HepG2 (cell line): ENCODE results near the gene UPK1B. TPM values are rescaled to one million over a fixed set of nuclear protein-coding genes. Genes with fewer than 3 reads are reported as not detected.

Experiments used
- ATAC-seq: fragments of 200-7000 bp; cut with Tn5 transposase; 3 replicates; pipeline ENCODE4 v1.9.1; 2020; ENCODE audit warnings: mild to moderate bottlenecking, moderate library complexity
- BruUV-seq: library from RNA; stranded (reverse); fragments of 400-500 nt; replicated peaks from 2 replicates; lab custom pipeline; 2021; lab: Mats Ljungman, UMichigan
- CTCF ChIA-PET: fragments of 300-600 bp; formaldehyde crosslinking; extraction: SDS; loops from one replicate; lab custom pipeline; 2021; ENCODE audit warnings: low total read pairs, inconsistent platforms, low intra/inter-chr PET ratio; lab: Yijun Ruan, JAX
- POLR2A ChIA-PET: fragments of 350-600 bp; sonication (Branson Sonifier 250); formaldehyde crosslinking; loops from one replicate; lab custom pipeline; 2020; ENCODE audit warnings: antibody characterized with exemption, inconsistent platforms; lab: Yijun Ruan, JAX
- DNase-seq: peaks from one replicate; pipeline ENCODE4 v3.0.0-alpha.2; 2015; ENCODE audit warnings: low spot score
- FAIRE-seq: peaks from 3 replicates; lab custom pipeline; 2011; peaks lifted over from hg19 to GRCh38; lab: Jason Lieb, UNC
- H2AFZ ChIP-seq: one replicate; pipeline ENCODE4 v1.6.1; 2011; ENCODE audit warnings: low read length, inconsistent platforms
- H3K27ac ChIP-seq: fragments of 300-600 bp; 3 replicates; pipeline ENCODE4 v1.8.0; 2011; ENCODE audit warnings: mixed run types, mild to moderate bottlenecking, mixed read lengths, low read length, inconsistent platforms; ENCODE audit not compliant: insufficient read depth; ENCODE audit errors: extremely low read length
- H3K27me3 ChIP-seq, 2 experiments: fragments of 200-600 bp in 1 of 2; 2 replicates in 1 of 2; 3 replicates in 1 of 2; pipeline versions ENCODE4 v1.6.0 to v1.8.0; 2011; ENCODE audit warnings: low read length in 2 of 2, mild to moderate bottlenecking in 2 of 2, moderate library complexity in 2 of 2, inconsistent platforms in 1 of 2; ENCODE audit not compliant: insufficient read depth in 2 of 2, control insufficient read depth in 1 of 2
- H3K36me3 ChIP-seq, 2 experiments: fragments of 200-600 bp in 1 of 2; replicated peaks in 1 of 2; 2 replicates in 1 of 2; 3 replicates in 1 of 2; pipeline versions ENCODE4 v1.5.1 to v1.8.0; 2011; ENCODE audit warnings: low read length in 2 of 2, inconsistent platforms in 1 of 2; ENCODE audit not compliant: insufficient read depth in 2 of 2, control insufficient read depth in 1 of 2
- H3K4me1 ChIP-seq: 2 replicates; pipeline ENCODE4 v1.5.1; 2012; ENCODE audit warnings: low read length, inconsistent platforms; ENCODE audit not compliant: insufficient read depth
- H3K4me2 ChIP-seq: 2 replicates; pipeline ENCODE4 v1.6.0; 2011; ENCODE audit warnings: low read depth, low read length, inconsistent platforms
- H3K4me3 ChIP-seq, 3 experiments: fragments of 200-600 bp in 1 of 3; sonication (generic), shearing (Covaris generic) in 1 of 3; replicated peaks in 1 of 3; 2 replicates each; pipeline ENCODE4 v1.5.1; 2011 to 2016; ENCODE audit warnings: low read length in 3 of 3, inconsistent platforms in 2 of 3, low read depth in 2 of 3, mild to moderate bottlenecking in 2 of 3, control low read depth in 1 of 3, mixed read lengths in 1 of 3; ENCODE audit not compliant: insufficient read depth in 1 of 3
- H3K79me2 ChIP-seq: one replicate; pipeline ENCODE4 v1.6.1; 2011; ENCODE audit warnings: low read length, inconsistent platforms; ENCODE audit not compliant: insufficient read depth
- H3K9ac ChIP-seq: 2 replicates; pipeline ENCODE4 v1.6.0; 2011; ENCODE audit warnings: mild to moderate bottlenecking, low read depth, low read length, inconsistent platforms; ENCODE audit not compliant: insufficient read depth
- H3K9me3 ChIP-seq: 2 replicates; pipeline ENCODE4 v1.5.1; 2012; ENCODE audit warnings: mild to moderate bottlenecking, low read length
- H4K20me1 ChIP-seq: 2 replicates; pipeline ENCODE4 v1.6.0; 2011; ENCODE audit warnings: inconsistent platforms, mild to moderate bottlenecking, low read length, moderate library complexity; ENCODE audit not compliant: insufficient read depth
- CREB1 ChIP-seq, 2 experiments: fragments of 450-650 bp in 1 of 2; IDR thresholded peaks; 2 replicates each; pipeline ENCODE4 v1.6.1; 2016 to 2017; ENCODE audit warnings: control low read depth in 1 of 2, mild to moderate bottlenecking in 1 of 2, missing compliant biosample characterization in 1 of 2, missing genetic modification characterization in 1 of 2
- MAX ChIP-seq: IDR thresholded peaks from 2 replicates; pipeline ENCODE4 v1.6.1; 2012; ENCODE audit warnings: inconsistent platforms
- ZFX ChIP-seq: sonication (generic); formaldehyde crosslinking; IDR thresholded peaks from 2 replicates; pipeline ENCODE4 v1.4.0; 2020; ENCODE audit warnings: mild to moderate bottlenecking, low read depth, missing genetic modification reagents, moderate library complexity
- ZNF138 ChIP-seq: sonication (generic); formaldehyde crosslinking; IDR thresholded peaks from 2 replicates; pipeline ENCODE4 v1.5.0; 2020; ENCODE audit warnings: mild to moderate bottlenecking, low read depth, missing genetic modification reagents
- ZNF749 ChIP-seq: sonication (generic); formaldehyde crosslinking; IDR thresholded peaks from 2 replicates; pipeline ENCODE4 v1.8.0; 2022; ENCODE audit warnings: mild to moderate bottlenecking, missing genetic modification reagents, moderate library complexity, borderline replicate concordance
- ZNF883 ChIP-seq: sonication (generic); formaldehyde crosslinking; IDR thresholded peaks from 2 replicates; pipeline ENCODE4 v1.5.1; 2020; ENCODE audit warnings: mild to moderate bottlenecking, missing genetic modification reagents; ENCODE audit errors: not compliant biosample characterization
- WGBS: methylation state at CpG from one replicate; pipeline ENCODE4 v1.1.6; 2017; ENCODE audit warnings: low lambda C conversion rate; 5-methylcytosine and 5-hydroxymethylcytosine counted together
- in situ Hi-C: cut with HindIII; loops from 2 replicates; pipeline ENCODE4 v1.10.0; 2017; ENCODE audit warnings: low pct_unique_long_range_greater_than_20kb; ENCODE audit not compliant: extremely low pct_ligation_motif_present
- intact Hi-C: fragments of 100-400 bp; cut with micrococcal nuclease; formaldehyde crosslinking; loops from one replicate; pipeline ENCODE4 v1.10.0; 2022; ENCODE audit not compliant: unreplicated experiment
- polyA plus RNA-seq, 8 experiments: library from polyadenylated mRNA; depleted of rRNA in 3 of 8; stranded (reverse) in 7 of 8; unstranded in 1 of 8; fragments of >200 nt; fragmentation: Illumina TruSeq in 4 of 8; extraction: Trizol in 4 of 8; gene quantifications; 2 replicates each; pipeline versions ENCODE4 v1.2.1 to v1.2.3, GENCODE V29; 2011 to 2016; ENCODE audit warnings: low read depth in 4 of 8, missing spikeins in 1 of 8, mixed read lengths in 1 of 8; ENCODE audit not compliant: insufficient read depth in 1 of 8
- total RNA-seq, 5 experiments: library from RNA; depleted of rRNA; stranded (reverse); fragments of >200 nt; fragmentation: Illumina TruSeq; extraction: Trizol; gene quantifications; 2 replicates each; pipeline ENCODE4 v1.2.3, GENCODE V29; 2016; ENCODE audit warnings: low read depth in 1 of 5

The UPK1B gene
- total and polyA plus RNA-seq, 2 of the 13 experiments (the other 11 are each of a cell fraction or from before 2014, with no cell fraction given): not detected

- TF ChIP-seq MAX: 0 out of 2 replicates have a peak, but pooled peaks have one; percentile 29
- TF ChIP-seq ZFX (CRISPR knock-in tag): peak; percentile 18; the same call in 1 of the 2 replicates
- TF ChIP-seq ZNF749: no peak
- no peak for TF ChIP-seq ZNF138 (CRISPR knock-in tag)
Measured at GRCh38 chr3:119145500-119146167, 27.8 kb upstream of the UPK1B start, which contains the start of gene TEX55 (continued).

GRCh38 chr3:119146578-119147375, 26.6 kb upstream of the UPK1B start:
- BruUV-seq: no TSS peak
- H2AFZ ChIP-seq: no peak overlapping the region
- ATAC-seq (no peak), FAIRE-seq (no peak), DNase-seq (no peak)
- no peaks in the 10 kb centered on the region for H3K79me2 ChIP-seq
- ChIA-PET POLR2A (no interaction called here), CTCF (no interaction called here)
- intact Hi-C loops (no loop called here), in situ Hi-C loops (loop anchor here (5.0 to 25.0 kb wide), 2 partner anchors 101 to 541 kb away; partner anchors contain the start of gene COX17)
- H3K27me3 ChIP-seq: no peaks in the 10 kb centered on the region
- no peak overlapping the region for H3K9ac ChIP-seq
- no peaks in the 10 kb centered on the region for H4K20me1 ChIP-seq
- H3K4me2 ChIP-seq: no peak overlapping the region
- no peak overlapping the region for H3K27ac ChIP-seq
- no peak overlapping the region for H3K4me3 ChIP-seq
- H3K36me3 ChIP-seq: no peaks in the 10 kb centered on the region
- no peaks in the 10 kb centered on the region for H3K4me1 ChIP-seq
- H3K9me3 ChIP-seq: no peaks in the 10 kb centered on the region
- 69% methylated on average over 13 of the region's 15 CpGs for whole genome bisulfite sequencing
- TF ChIP-seq ZNF883 (CRISPR knock-in tag): no peak
- TF ChIP-seq CREB1 (IDR thresholded peaks at IDR 0.05): no peak
- TF ChIP-seq CREB1 (CRISPR knock-in tag; IDR thresholded peaks at IDR 0.05): no peak
